GM18507 (cell line): Measurements from ENCODE around the gene SGCG.
"Not testable (repeated sequence)": the region's sequence is repeated elsewhere in the genome, so short reads cannot be mapped to it uniquely, and the experiment has no call there.

Experiments
- DNase-seq: peaks from one replicate; pipeline ENCODE4 v3.0.0; 2011; ENCODE audit warnings: low read depth; ENCODE audit not compliant: insufficient read length; ENCODE audit errors: extremely low spot score
- FAIRE-seq: peaks from 2 replicates; lab custom pipeline; 2011; peaks lifted over from hg19 to GRCh38; lab: Jason Lieb, UNC

Gene SGCG, protein sequence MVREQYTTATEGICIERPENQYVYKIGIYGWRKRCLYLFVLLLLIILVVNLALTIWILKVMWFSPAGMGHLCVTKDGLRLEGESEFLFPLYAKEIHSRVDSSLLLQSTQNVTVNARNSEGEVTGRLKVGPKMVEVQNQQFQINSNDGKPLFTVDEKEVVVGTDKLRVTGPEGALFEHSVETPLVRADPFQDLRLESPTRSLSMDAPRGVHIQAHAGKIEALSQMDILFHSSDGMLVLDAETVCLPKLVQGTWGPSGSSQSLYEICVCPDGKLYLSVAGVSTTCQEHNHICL

DNA sequence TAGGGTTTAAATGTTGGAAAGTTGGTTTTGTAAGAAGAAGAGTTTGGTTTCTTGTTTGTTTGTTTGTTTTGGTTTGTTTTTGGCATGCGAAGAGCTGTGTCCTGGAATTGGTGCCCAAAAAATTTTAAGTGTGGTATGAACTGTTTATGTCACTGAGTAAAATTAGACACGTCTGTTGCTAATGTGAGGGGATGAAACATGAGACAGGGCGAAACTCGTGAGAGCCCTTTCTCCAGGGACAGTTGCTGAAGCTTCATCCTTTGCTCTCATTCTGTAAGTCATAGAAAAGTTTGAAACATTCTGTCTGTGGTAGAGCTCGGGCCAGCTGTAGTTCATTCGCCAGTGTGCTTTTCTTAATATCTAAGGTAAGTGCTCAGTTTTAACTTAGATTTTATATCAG, at the start of gene SGCG:
Gene SGCG, plus strand, starts transcription at position 269 of the 400 bp plus-strand sequence. CDS start 22,716 bp downstream, outside the sequence.
- DNase-seq (no peak), FAIRE-seq (no peak)

DNA sequence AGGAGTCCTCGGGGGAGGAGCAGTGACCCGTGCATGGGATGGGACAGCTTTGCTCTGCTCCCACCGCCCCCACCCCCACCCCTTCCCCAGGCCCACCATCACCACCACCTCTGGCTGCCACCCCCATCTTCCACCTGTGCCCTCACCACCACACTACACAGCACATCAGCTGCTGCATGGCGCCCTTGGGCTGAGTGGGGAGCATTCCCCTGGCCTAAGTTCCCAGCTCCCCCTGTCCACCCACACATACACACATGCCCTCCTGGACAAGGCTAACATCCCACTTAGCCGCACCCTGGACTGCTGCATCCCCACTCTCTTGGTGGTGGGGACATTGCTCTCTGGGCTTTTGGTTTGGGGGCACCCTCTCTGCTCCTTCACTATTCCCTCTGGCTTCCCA, 46.2 kb upstream of the SGCG start:
- FAIRE-seq (no peak), DNase-seq (no peak)

DNA sequence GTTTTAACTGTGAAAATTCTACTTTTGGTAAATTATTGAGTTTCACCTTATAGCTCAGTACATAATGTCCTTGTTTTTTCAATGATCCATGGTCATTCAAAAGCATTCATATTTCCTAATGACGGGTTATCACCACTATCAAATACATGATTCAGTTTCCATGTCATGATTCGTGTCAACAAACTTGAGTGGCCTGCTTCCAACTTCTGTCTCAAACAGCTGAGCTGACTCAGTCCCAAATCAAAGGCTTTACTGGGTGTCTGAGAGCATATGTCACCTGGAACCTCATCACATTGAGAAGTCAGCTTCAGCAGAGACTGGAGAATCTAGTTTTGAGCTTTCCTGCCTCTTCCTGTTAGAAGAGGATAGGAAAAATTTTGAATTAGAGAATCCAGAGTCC, 40.3 kb upstream of the SGCG start:
- FAIRE-seq (no peak), DNase-seq (no peak)

DNA sequence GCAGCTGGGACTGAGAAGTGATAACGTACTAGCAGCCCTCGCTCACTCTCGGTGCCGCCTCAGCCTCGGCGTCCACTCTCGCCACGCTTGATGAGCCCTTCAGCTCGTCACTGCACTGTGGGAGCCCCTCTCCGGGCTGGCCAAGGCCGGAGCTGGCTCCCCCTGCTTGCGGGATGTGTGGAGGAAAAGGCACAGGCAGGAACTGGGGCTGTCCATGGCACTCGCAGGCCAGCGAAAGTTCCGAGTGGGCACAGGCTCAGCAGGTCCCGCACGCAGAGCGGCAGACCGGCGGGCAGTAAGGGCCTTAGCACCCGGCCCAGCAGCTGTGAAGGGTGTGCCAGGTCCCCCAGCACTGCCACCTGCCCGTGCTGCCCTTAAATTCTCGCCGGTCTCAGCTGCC, 38.8 kb upstream of the SGCG start:
- FAIRE-seq (no peak), DNase-seq (no peak)

DNA sequence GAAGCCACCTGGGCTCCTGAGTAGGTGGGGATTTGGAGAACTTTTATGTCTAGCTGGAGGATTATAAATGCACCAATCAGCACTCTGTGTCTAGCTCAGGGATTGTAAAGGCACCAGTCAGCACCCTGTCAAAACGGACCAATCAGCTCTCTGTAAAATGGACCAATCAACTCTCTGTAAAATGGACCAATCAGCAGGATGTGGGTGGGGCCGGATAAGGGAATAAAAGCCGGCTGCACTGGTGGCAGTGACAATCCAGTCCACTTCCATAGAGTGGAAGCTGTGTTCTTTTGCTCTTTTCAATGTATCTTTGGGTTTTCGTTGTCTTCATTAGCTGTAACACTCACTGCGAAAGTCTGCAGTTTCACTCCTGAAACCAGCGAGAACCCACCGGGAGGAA, 38.2 kb upstream of the SGCG start:
- DNase-seq, FAIRE-seq: not testable (repeated sequence)

DNA sequence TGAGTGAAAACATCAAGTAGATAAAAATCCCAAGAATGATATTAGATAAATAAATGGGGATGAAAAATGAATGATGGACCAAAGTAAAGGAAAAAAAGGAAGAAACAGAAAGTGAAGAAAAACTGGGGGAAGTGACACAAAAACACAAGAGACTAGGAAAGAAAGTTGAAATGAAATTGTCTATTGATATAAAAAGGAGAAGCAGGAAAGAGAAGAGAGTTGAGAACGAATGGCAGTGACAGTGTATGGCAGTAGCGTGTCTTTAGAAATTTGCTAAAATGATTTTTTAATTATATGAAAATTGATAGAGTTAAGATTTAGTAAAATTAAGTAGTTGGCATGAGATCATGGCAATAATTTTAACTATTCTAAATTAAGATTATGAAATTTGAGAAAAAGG, 36.3 kb upstream of the SGCG start:
- no peak for FAIRE-seq
- DNase-seq, result no peak

DNA sequence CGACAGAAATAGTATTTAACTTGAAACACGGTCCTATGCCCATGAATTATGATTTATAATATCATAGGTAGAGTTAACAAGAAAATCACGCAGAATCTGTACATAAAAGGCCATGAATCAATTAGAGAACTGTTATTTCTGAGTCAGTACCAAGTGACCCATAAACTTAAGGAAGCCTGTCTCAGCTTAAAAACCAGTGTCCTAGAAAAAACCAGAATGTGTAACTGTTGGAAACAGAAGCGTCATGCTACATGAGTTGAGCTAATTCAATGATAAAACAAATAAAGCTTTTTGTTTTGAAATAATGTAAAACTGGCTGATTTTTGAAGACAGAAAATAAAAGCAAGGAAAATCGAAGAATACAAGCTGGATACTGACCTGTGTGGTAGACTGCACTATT, 34.8 kb upstream of the SGCG start:
- FAIRE-seq, result no peak
- DNase-seq, result no peak

DNA sequence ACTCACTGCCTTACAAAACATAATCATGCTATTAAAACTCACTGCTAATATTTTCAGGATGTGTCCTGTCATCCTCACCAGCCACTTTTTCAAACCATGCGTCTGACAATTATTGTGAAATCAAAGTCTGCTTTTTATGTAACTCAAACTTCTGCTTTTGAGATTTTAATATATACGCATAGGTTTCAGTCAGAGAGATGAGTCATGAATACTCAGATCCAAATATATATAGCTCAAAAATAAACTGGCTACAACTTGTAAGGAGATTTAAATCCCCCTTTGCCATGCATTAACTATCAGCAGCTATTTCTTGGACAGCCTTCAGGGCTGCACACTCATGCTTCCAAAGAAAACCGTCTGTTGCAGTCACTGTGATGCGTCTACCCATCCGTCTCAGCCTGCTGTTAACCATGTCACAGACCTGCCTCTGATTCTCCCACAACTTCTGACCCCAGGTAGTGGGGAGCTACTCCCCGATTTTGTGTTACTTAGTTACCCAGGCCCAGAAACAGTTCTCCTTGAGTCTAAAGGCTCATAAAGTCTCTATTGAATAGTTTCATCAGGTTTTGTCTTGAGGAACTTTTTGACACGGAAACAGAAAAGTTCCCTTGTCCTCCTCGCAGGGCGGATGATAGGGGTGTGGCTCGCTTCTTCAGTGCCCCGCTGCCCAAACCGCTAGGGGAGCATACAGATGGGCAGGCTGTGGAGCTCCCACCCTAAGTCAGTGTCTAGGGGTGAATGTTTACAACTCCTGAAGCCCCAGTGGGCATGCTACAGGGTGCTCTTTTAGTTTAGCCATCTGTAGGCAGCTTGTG, 33.8 kb upstream of the SGCG start:
- DNase-seq (no peak), FAIRE-seq (no peak)

DNA sequence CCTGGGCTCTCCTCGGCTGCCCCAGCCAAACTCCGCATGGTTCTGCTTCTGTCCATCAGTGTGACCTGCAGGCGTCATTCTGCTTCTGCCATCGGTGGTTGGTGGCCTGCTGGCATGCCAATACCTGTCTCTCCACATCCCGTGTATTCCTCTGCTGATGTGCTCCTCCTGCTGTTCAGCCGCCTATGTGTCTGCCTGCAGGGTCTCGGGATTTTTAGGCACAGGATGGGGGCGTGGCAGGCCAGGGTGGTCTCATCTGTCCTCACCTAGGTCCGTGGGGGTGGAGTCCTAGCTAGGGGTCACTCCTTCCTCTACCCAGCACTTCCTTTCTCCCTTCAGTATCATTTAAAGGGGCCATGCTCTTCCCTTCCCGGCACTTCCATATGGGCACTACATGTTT, 33.0 kb upstream of the SGCG start:
- FAIRE-seq (no peak), DNase-seq (no peak)

DNA sequence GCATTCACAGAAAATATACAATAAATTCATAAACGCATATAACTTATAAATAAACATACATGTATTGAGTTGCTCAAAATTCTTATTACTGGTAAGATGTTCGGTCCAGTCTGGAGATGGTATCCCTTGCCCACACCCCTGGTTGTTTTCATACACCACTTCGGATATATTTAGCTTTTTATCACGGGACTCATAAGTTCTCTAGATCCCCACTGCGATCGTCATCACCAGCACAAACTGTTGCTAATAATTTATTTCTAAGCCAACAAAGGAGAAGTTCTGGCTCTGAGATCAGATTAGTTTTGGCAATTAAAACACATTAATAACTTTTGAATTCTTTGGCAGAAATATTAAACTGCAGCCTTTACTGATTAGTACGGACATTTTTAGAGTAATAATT, 23.0 kb upstream of the SGCG start:
- FAIRE-seq (no peak), DNase-seq (no peak)

DNA sequence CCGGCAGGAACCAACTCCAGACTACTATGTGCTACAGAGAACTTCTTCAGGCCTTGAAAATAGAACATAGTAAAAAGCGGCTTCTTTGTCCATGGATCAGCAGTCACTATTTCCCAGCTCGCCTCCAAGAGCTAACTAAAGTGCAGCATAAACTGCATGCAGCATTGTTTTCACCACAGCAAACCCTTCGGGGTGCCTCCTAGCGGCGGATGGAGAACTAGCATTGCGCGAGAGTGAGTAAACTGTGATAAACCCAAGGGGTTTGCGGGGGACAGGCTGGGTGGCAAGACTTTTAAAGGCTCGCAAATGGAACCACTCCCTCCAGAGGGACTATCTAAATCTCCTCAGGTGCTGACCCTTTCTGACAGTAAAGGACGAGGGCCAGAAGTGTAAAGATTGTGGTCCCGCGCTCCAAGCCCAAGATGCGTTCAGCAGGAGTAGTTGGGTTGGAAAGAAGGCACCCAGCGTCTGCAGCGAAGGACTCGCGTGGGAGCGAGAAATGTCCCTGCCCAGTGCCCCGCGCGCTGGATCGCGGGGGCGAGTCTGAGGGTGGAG, 21.5 kb upstream of the SGCG start:
- DNase-seq, result no peak
- no peak for FAIRE-seq

DNA sequence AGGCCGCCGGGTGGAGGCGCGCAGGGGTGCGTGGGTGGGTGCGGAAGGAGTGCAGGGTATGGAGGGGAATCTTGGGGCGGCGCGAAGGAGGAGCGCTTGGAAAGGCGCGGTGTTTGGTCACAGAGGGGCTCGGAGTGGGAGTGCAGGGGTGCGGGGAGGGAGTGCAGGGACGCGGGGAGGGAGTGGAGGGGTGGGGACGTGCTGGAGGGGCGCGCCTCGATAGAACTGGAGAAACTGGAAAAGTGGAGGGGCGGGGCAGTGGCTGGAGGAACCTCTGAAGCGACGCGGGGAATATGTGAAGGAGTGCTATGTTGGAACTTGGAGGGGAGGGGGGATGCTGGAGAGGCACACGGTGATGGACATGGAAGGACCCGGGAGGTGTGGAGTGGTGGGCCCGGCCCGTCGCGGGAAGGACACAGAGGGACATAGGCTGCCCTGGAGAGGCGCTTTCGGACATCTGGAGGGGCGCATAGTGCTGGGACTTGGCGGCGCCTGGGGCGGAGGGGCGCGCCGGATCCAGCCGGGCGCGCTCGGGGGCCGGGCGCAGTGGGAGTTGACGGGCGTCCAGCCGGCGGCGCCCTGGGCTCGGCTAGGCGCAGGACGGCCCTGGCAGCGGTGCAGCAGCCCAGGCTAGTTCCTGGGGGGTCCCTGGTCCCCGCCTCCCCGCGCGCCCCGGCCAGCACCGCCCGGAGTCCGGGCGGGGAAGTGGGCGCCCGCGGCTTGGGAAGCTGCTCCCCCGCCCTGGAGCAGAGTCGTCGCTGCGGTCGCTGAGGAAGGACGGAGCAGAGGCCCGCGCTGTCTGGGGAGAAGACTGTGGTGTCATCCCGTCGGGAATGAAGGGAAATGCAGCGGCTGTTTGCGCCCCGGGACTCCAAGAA, 20.8 kb upstream of the SGCG start:
- no peak for DNase-seq

DNA sequence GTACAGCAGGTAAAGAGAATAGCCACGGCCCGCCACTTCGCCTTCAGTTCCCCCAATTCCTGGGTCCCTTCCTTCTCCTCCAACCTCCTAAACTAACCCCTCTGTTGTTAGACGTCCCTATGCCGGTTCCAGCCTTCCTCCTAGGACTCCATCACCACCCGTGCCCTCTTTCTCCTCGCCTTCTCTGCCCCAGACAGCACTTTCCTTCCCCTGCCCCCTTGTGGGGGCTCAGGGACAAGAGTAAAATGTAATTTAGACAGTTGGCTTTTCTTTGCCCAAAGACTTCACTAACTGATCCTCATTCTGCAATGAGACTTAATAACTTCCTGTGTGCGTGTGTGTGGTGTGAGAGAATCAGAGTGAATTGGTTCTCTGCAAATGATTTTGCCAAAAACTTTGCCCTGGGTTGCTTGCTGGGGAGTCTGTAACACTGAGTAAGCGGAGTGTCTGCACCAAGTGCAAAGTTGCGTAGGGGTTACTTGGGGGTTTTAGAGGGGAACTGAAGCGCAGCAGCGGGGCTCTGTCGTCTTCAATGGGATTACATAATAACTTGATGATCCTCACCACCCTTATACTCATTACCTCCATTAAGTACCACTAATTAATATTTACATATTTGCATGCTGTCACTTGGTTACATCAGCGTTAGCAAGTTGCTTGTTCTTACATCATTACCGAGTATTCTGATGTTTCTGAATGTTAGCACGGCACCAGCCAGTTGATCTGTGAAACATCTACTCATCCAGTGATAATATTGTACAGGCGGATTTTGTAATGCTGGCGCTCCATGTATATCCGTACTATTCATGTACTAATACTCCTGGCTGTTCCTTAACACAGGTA, 19.9 kb upstream of the SGCG start:
- FAIRE-seq (no peak), DNase-seq (no peak)

More for the DNA sequence above, 20.8 kb upstream of the SGCG start:
- no peak for FAIRE-seq

DNA sequence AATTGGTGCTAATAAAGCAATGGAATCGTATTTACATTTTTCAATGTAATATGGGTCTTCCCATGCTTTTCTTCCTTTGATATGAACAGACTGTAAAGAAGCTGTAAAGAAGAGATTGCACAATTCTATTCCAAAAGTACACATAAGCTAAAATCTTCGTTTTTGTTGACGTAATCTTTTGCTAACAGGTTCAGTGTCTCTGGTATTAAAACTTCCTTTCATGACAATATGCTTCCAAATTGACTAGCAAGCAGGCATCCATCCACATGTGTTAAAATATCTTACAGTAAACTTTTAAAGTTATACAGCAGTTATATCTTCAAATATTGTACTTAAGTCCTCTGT, 19.3 kb upstream of the SGCG start:
- DNase-seq, result no peak
- no peak for FAIRE-seq

DNA sequence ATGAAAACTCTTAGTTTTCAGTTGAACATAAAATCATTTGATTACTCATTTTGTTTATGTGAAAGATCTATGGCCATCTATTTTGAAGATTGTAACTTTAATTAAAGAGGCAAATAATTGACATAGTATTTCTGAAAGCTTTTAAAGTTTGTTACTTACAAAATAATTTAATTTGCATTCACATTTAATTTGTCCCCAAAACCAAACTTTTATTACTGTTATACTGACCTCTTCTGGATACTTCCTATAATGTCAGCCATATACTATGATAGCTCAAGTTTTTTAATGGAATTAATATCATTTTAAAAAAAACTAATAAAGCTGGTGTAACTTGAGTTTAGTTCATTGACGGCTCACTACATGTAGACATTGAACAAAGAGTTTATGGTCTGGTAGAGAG, 4.9 kb upstream of the SGCG start:
- no peak for FAIRE-seq
- DNase-seq, result no peak

DNA sequence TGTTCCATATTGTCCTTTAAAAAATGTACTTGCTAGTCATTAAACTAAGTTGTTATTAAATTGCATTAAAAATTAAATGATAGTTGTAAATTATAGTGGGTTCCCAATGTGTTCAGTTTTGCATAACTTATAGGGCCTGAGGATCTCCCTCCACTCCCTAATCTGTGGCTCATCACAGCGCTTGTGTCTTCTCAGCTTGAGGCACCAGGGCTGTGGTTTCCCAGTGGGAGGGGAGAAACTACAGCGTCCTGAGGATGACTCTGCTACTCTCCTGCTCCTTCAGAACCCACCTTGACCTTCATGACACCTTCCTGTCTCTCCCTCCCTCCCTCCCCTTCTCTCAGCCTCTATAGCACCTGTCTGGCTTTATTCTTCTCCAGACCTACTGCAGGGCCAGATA, 1.4 kb downstream of the SGCG start:
- no peak for FAIRE-seq
- DNase-seq, result no peak

DNA sequence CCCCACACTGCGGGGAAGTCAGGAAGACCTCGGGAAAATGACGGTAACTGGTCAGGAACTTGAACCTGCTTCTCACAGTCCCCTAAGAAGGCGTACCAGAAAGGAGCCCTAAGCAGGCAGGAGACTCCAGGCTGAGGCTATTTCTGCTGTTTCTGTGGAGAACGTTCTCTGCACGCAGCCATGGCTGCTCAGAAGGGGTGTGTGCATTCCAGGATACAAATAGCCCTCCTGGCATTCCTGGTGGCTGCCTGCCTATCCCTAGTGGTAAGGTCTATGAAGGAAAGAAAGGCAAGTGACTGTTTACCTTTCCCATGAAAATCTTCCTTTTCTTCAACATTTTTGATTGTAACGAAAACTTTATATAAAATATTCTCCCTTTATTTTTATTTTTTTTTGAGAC, 2.5 kb downstream of the SGCG start:
- FAIRE-seq (no peak), DNase-seq (no peak)

DNA sequence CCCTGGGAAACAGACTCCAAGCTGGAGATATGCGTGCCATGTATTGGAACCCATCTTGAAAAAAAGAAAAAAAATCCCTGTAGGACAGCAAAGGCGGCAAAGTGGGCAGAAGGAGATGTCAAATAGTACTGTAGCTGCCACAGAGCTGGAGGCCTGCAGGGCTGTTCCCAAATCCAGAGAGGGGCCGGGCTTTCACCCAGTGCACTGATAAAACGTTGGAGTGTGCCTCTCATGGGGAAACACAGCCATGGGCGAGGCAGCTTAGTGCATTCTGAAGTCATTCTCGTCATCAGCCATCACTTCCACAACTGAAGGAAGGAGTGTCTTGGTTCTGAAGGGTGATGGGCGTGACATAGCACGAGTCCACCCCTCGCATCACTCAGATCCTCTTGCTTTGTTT, 4.8 kb downstream of the SGCG start:
- DNase-seq (no peak), FAIRE-seq (no peak)

DNA sequence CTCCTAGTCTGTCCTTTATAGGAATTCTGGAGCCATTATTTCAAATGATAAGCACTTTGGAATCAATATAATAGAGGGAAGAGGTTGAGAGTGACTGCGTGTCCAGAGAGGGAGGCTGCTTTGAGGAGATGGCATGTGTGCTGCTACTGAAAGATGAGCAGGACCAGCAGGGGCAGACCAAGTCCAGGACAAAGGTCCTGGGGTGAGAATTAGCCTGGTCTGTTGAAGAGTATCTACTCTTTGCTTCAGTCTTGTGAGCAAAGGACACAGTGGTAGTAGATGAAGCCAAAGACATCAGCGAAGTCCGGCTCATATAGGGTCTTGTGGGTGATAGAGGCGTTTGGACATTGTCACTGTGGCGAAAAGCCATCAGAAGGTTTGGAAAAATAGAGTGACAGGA, 21.1 kb downstream of the SGCG start:
- FAIRE-seq (no peak), DNase-seq (no peak)
